HEK293 (cell line): Measurements from ENCODE around the gene GLIPR1.

Experiments used
- PBX3 ChIP-seq: sonication (generic); formaldehyde crosslinking; IDR thresholded peaks from 2 replicates; pipeline ENCODE4 v1.8.1; 2022; ENCODE audit warnings: mild to moderate bottlenecking, moderate library complexity, missing genetic modification reagents
- YY1 ChIP-seq: fragments of 450-650 bp; formaldehyde crosslinking; IDR thresholded peaks from 2 replicates; pipeline ENCODE4 v1.5.1; 2018; ENCODE audit warnings: missing biosample characterization, missing genetic modification characterization
- ZNF704 ChIP-seq: fragments of 450-650 bp; formaldehyde crosslinking; IDR thresholded peaks from 2 replicates; pipeline ENCODE4 v1.5.1; 2016; ENCODE audit warnings: missing biosample characterization, missing genetic modification characterization

GRCh38 chr12:75474116-75474515, 6.4 kb upstream of the GLIPR1 start:
- TF ChIP-seq YY1 (tag by site-specific recombination), result no peak
- no peak for TF ChIP-seq PBX3 (CRISPR knock-in tag)
- TF ChIP-seq ZNF704, result no peak
